ENCODE data around the gene HCFC2. TPM values are rescaled to one million over a fixed set of nuclear protein-coding genes. Genes with fewer than 3 reads are reported as not detected.
"Not testable (repeated sequence)": the region's sequence is repeated elsewhere in the genome, so short reads cannot be mapped to it uniquely, and the experiment has no call there.

The HCFC2 gene
- polyA plus RNA-seq, 4 donors = 5.0 to 8.4 (median 6.6) TPM

- H3K27ac ChIP-seq (ENCODE audit: low read depth in 1 of 3, low read length in 2 of 3); H3K27me3 ChIP-seq (ENCODE audit: control insufficient read depth in 3 of 3, insufficient read depth in 3 of 3, low read length in 3 of 3); H3K4me3 ChIP-seq (ENCODE audit: low read depth in 1 of 3, low read length in 3 of 3); H3K9me3 ChIP-seq (ENCODE audit: control insufficient read depth in 2 of 2, insufficient read depth in 1 of 2, low read depth in 1 of 2, low read length in 1 of 2); FAIRE-seq; H3K36me3 ChIP-seq (ENCODE audit: control insufficient read depth in 3 of 3, insufficient read depth in 2 of 3, low read depth in 1 of 3, low read length in 3 of 3); H3K4me1 ChIP-seq (ENCODE audit: control insufficient read depth in 3 of 3, insufficient read depth in 2 of 3, low read depth in 1 of 3, low read length in 2 of 3): not testable (repeated sequence)
- DNase-seq = peak; percentile 44 to 77
- WGBS, 3 donors = 44 to 86% (median 61%) methylated on average over 14 of the region's 14 CpGs
Observed at GRCh38 chr12:104114834-104115586, 50.7 kb downstream of the HCFC2 start.

- H3K27me3 ChIP-seq (ENCODE audit: control insufficient read depth in 3 of 3, insufficient read depth in 3 of 3, low read length in 3 of 3) = no peaks in the 10 kb centered on the region
- H3K27ac ChIP-seq (ENCODE audit: low read depth in 1 of 3, low read length in 2 of 3) = no peak overlapping the region
- DNase-seq (no peak), FAIRE-seq (no peak)
- H3K4me1 ChIP-seq (ENCODE audit: control insufficient read depth in 3 of 3, insufficient read depth in 2 of 3, low read depth in 1 of 3, low read length in 2 of 3) = no peaks in the 10 kb centered on the region
- H3K36me3 ChIP-seq (ENCODE audit: control insufficient read depth in 3 of 3, insufficient read depth in 2 of 3, low read depth in 1 of 3, low read length in 3 of 3) = peaks cover 0 to 11% (median 0%) of the 10 kb centered on the region in 3 donors
- H3K4me3 ChIP-seq (ENCODE audit: low read depth in 1 of 3, low read length in 3 of 3) = no peak overlapping the region
- H3K9me3 ChIP-seq (ENCODE audit: control insufficient read depth in 2 of 2, insufficient read depth in 1 of 2, low read depth in 1 of 2, low read length in 1 of 2) = no peaks in the 10 kb centered on the region
Observed at GRCh38 chr12:104115587-104115975, 51.2 kb downstream of the HCFC2 start.

- no peak for FAIRE-seq
- H3K27ac ChIP-seq (ENCODE audit: low read depth in 1 of 3, low read length in 2 of 3) = no peak overlapping the region
- H3K4me1 ChIP-seq (ENCODE audit: control insufficient read depth in 3 of 3, insufficient read depth in 2 of 3, low read depth in 1 of 3, low read length in 2 of 3) = no peaks in the 10 kb centered on the region
- H3K9me3 ChIP-seq (ENCODE audit: control insufficient read depth in 2 of 2, insufficient read depth in 1 of 2, low read depth in 1 of 2, low read length in 1 of 2) = no peaks in the 10 kb centered on the region
- H3K4me3 ChIP-seq (ENCODE audit: low read depth in 1 of 3, low read length in 3 of 3) = no peak overlapping the region
- DNase-seq = no peak
- peaks cover 3 to 31% (median 4%) of the 10 kb centered on the region in 3 donors for H3K36me3 ChIP-seq (ENCODE audit: control insufficient read depth in 3 of 3, insufficient read depth in 2 of 3, low read depth in 1 of 3, low read length in 3 of 3)
- no peaks in the 10 kb centered on the region for H3K27me3 ChIP-seq (ENCODE audit: control insufficient read depth in 3 of 3, insufficient read depth in 3 of 3, low read length in 3 of 3)
Observed at GRCh38 chr12:104121001-104121400, 56.7 kb downstream of the HCFC2 start.

GRCh38 chr12:104122298-104122697 is 58.0 kb downstream of the HCFC2 start:
- DNase-seq (no peak), FAIRE-seq (no peak)
- no peak overlapping the region for H3K4me3 ChIP-seq (ENCODE audit: low read depth in 1 of 3, low read length in 3 of 3)
- H3K4me1 ChIP-seq (ENCODE audit: control insufficient read depth in 3 of 3, insufficient read depth in 2 of 3, low read depth in 1 of 3, low read length in 2 of 3) = no peaks in the 10 kb centered on the region
- H3K27me3 ChIP-seq (ENCODE audit: control insufficient read depth in 3 of 3, insufficient read depth in 3 of 3, low read length in 3 of 3) = no peaks in the 10 kb centered on the region
- no peaks in the 10 kb centered on the region for H3K9me3 ChIP-seq (ENCODE audit: control insufficient read depth in 2 of 2, insufficient read depth in 1 of 2, low read depth in 1 of 2, low read length in 1 of 2)
- H3K27ac ChIP-seq (ENCODE audit: low read depth in 1 of 3, low read length in 2 of 3) = no peak overlapping the region
- WGBS, 3 donors = 95 to 99% (median 96%) methylated on average over 9 of the region's 9 CpGs
- peaks cover 3 to 32% (median 4%) of the 10 kb centered on the region in 3 donors for H3K36me3 ChIP-seq (ENCODE audit: control insufficient read depth in 3 of 3, insufficient read depth in 2 of 3, low read depth in 1 of 3, low read length in 3 of 3)

- no peaks in the 10 kb centered on the region for H3K27me3 ChIP-seq (ENCODE audit: control insufficient read depth in 3 of 3, insufficient read depth in 3 of 3, low read length in 3 of 3)
- H3K9me3 ChIP-seq (ENCODE audit: control insufficient read depth in 2 of 2, insufficient read depth in 1 of 2, low read depth in 1 of 2, low read length in 1 of 2) = no peaks in the 10 kb centered on the region
- FAIRE-seq (no peak), DNase-seq (no peak)
- no peak overlapping the region for H3K27ac ChIP-seq (ENCODE audit: low read depth in 1 of 3, low read length in 2 of 3)
- H3K4me1 ChIP-seq (ENCODE audit: control insufficient read depth in 3 of 3, insufficient read depth in 2 of 3, low read depth in 1 of 3, low read length in 2 of 3) = no peaks in the 10 kb centered on the region
- peaks cover 9 to 39% (median 11%) of the 10 kb centered on the region in 3 donors for H3K36me3 ChIP-seq (ENCODE audit: control insufficient read depth in 3 of 3, insufficient read depth in 2 of 3, low read depth in 1 of 3, low read length in 3 of 3)
- 83 to 88% (median 87%) methylated on average over 3 of the region's 3 CpGs for WGBS, 3 donors
- no peak overlapping the region for H3K4me3 ChIP-seq (ENCODE audit: low read depth in 1 of 3, low read length in 3 of 3)
Observed at GRCh38 chr12:104126548-104126947, 62.2 kb downstream of the HCFC2 start.

GRCh38 chr12:104130760-104131159 is 66.4 kb downstream of the HCFC2 start:
- H3K9me3 ChIP-seq (ENCODE audit: control insufficient read depth in 2 of 2, insufficient read depth in 1 of 2, low read depth in 1 of 2, low read length in 1 of 2) = no peaks in the 10 kb centered on the region
- peaks cover 0 to 5% (median 0%) of the 10 kb centered on the region in 3 donors for H3K4me1 ChIP-seq (ENCODE audit: control insufficient read depth in 3 of 3, insufficient read depth in 2 of 3, low read depth in 1 of 3, low read length in 2 of 3)
- H3K4me3 ChIP-seq (ENCODE audit: low read depth in 1 of 3, low read length in 3 of 3) = no peak overlapping the region
- H3K36me3 ChIP-seq (ENCODE audit: control insufficient read depth in 3 of 3, insufficient read depth in 2 of 3, low read depth in 1 of 3, low read length in 3 of 3) = peaks cover 5 to 20% (median 7%) of the 10 kb centered on the region in 3 donors
- no peak overlapping the region for H3K27ac ChIP-seq (ENCODE audit: low read depth in 1 of 3, low read length in 2 of 3)
- 63 to 87% (median 81%) methylated on average over 2 of the region's 2 CpGs for WGBS, 3 donors
- no peak for DNase-seq
- H3K27me3 ChIP-seq (ENCODE audit: control insufficient read depth in 3 of 3, insufficient read depth in 3 of 3, low read length in 3 of 3) = no peaks in the 10 kb centered on the region
- no peak for FAIRE-seq

GRCh38 chr12:104131609-104132008 is 67.3 kb downstream of the HCFC2 start:
- H3K27ac ChIP-seq (ENCODE audit: low read depth in 1 of 3, low read length in 2 of 3) = no peak overlapping the region
- DNase-seq = no peak
- no peaks in the 10 kb centered on the region for H3K9me3 ChIP-seq (ENCODE audit: control insufficient read depth in 2 of 2, insufficient read depth in 1 of 2, low read depth in 1 of 2, low read length in 1 of 2)
- 91 to 94% (median 91%) methylated on average over 4 of the region's 4 CpGs for WGBS, 3 donors
- H3K4me3 ChIP-seq (ENCODE audit: low read depth in 1 of 3, low read length in 3 of 3) = no peak overlapping the region
- peaks cover 0 to 8% (median 5%) of the 10 kb centered on the region in 3 donors for H3K4me1 ChIP-seq (ENCODE audit: control insufficient read depth in 3 of 3, insufficient read depth in 2 of 3, low read depth in 1 of 3, low read length in 2 of 3)
- H3K27me3 ChIP-seq (ENCODE audit: control insufficient read depth in 3 of 3, insufficient read depth in 3 of 3, low read length in 3 of 3) = no peaks in the 10 kb centered on the region
- FAIRE-seq = no peak
- H3K36me3 ChIP-seq (ENCODE audit: control insufficient read depth in 3 of 3, insufficient read depth in 2 of 3, low read depth in 1 of 3, low read length in 3 of 3) = peaks cover 5 to 20% (median 7%) of the 10 kb centered on the region in 3 donors

- no peak overlapping the region for H3K4me3 ChIP-seq (ENCODE audit: low read depth in 1 of 3, low read length in 3 of 3)
- H3K27ac ChIP-seq (ENCODE audit: low read depth in 1 of 3, low read length in 2 of 3) = no peak overlapping the region
- no peak for FAIRE-seq
Observed at GRCh38 chr12:104132351-104132956, 68.1 kb downstream of the HCFC2 start.

More at GRCh38 chr12:104132351-104132956, 68.1 kb downstream of the HCFC2 start:
- Histone ChIP-seq H3K4me1 (ENCODE audit: control insufficient read depth in 3 of 3, insufficient read depth in 2 of 3, low read depth in 1 of 3, low read length in 2 of 3) (peaks cover 0 to 8% (median 5%) of the 10 kb centered on the region in 3 donors), H3K27me3 (ENCODE audit: control insufficient read depth in 3 of 3, insufficient read depth in 3 of 3, low read length in 3 of 3) (no peaks in the 10 kb centered on the region), H3K9me3 (ENCODE audit: control insufficient read depth in 2 of 2, insufficient read depth in 1 of 2, low read depth in 1 of 2, low read length in 1 of 2) (no peaks in the 10 kb centered on the region), H3K36me3 (ENCODE audit: control insufficient read depth in 3 of 3, insufficient read depth in 2 of 3, low read depth in 1 of 3, low read length in 3 of 3) (peaks cover 5 to 16% (median 7%) of the 10 kb centered on the region in 3 donors)
- WGBS, 3 donors = 83 to 88% (median 83%) methylated on average over 7 of the region's 7 CpGs
- no peak for DNase-seq

Measured in small intestine (tissue), 7 donors.